Endodermal cell (in vitro differentiated cells): Measurements from ENCODE around the gene PYGM. TPM values are rescaled to one million over a fixed set of nuclear protein-coding genes. Genes with fewer than 3 reads are reported as not detected.

Experiments
- DNase-seq: peaks from one replicate; pipeline ENCODE4 v3.0.0-alpha.2; 2017
- H3K27ac ChIP-seq: 2 replicates; pipeline ENCODE4 v1.5.1; 2013; ENCODE audit warnings: mild to moderate bottlenecking, low read depth, low read length, moderate library complexity
- H3K27me3 ChIP-seq: 2 replicates; pipeline ENCODE4 v1.6.1; 2013; ENCODE audit warnings: mild to moderate bottlenecking, low read length, moderate library complexity; ENCODE audit not compliant: insufficient read depth, control insufficient read depth, poor library complexity, severe bottlenecking
- H3K36me3 ChIP-seq: 2 replicates; pipeline ENCODE4 v1.7.0; 2013; ENCODE audit warnings: mild to moderate bottlenecking, low read length, moderate library complexity; ENCODE audit not compliant: control insufficient read depth, insufficient read depth
- H3K4me1 ChIP-seq: one replicate; pipeline ENCODE4 v1.7.0; 2013; ENCODE audit warnings: low read length; ENCODE audit not compliant: control insufficient read depth, insufficient read depth
- H3K4me3 ChIP-seq: 2 replicates; pipeline ENCODE4 v1.5.1; 2013; ENCODE audit warnings: mild to moderate bottlenecking, low read length, moderate library complexity
- H3K9ac ChIP-seq: 2 replicates; pipeline ENCODE4 v1.6.1; 2013; ENCODE audit warnings: mild to moderate bottlenecking, low read length, moderate library complexity; ENCODE audit not compliant: poor library complexity, severe bottlenecking; ENCODE audit errors: extremely low read depth
- H3K9me3 ChIP-seq: 2 replicates; pipeline ENCODE4 v1.6.1; 2013; ENCODE audit warnings: mild to moderate bottlenecking, low read length, moderate library complexity; ENCODE audit not compliant: control insufficient read depth
- H3K27ac Mint-ChIP-seq: 2 replicates; pipeline ENCODE4 v1.8.0; 2020; ENCODE audit warnings: mixed read lengths
- H3K27me3 Mint-ChIP-seq: 2 replicates; pipeline ENCODE4 v1.8.0; 2021; ENCODE audit warnings: mild to moderate bottlenecking, mixed read lengths; ENCODE audit not compliant: insufficient read depth
- H3K36me3 Mint-ChIP-seq: 2 replicates; pipeline ENCODE4 v1.8.0; 2020; ENCODE audit warnings: low read depth, mixed read lengths
- H3K4me1 Mint-ChIP-seq: 2 replicates; pipeline ENCODE4 v1.8.0; 2020; ENCODE audit warnings: mixed read lengths
- H3K4me3 Mint-ChIP-seq: 2 replicates; pipeline ENCODE4 v1.8.0; 2020; ENCODE audit warnings: mild to moderate bottlenecking, moderate library complexity, mixed read lengths
- H3K9me3 Mint-ChIP-seq: 2 replicates; pipeline ENCODE4 v1.8.0; 2020; ENCODE audit warnings: mild to moderate bottlenecking, mixed read lengths
- CTCF ChIP-seq: fragments of 200-600 bp; sonication (generic); conservative IDR thresholded peaks from 2 replicates; pipeline ENCODE4 v1.5.0; 2021; ENCODE audit warnings: antibody characterized with exemption, mild to moderate bottlenecking
- WGBS, 2 experiments: methylation state at CpG; one replicate each; pipeline versions ENCODE4 v1.1.5 to v1.1.7; 2013; ENCODE audit warnings: missing lambda C conversion rate in 2 of 2, mixed read lengths in 1 of 2; ENCODE audit not compliant: insufficient coverage in 1 of 2, insufficient read length in 1 of 2; 5-methylcytosine and 5-hydroxymethylcytosine counted together
- total RNA-seq, 2 donors: library from RNA; stranded (reverse); fragmentation: NEBNext Ultra II Directional in 1 of 2; extraction: Animal tissue kit (Norgen Biotek cat#: 25700) in 1 of 2; gene quantifications; 2 replicates in 1 of 2; 3 replicates in 1 of 2; pipeline ENCODE4 v1.2.1, GENCODE V29; 2021

The PYGM gene
- total RNA-seq, 2 donors from 2014 or later, result 1.1 to 1.2 TPM

GRCh38 chr11:64697663-64698375 is 62.0 kb downstream of the PYGM start:
- no peak overlapping the region for H3K4me3 ChIP-seq
- 84 to 87% methylated on average over 5 to 7 of the region's 7 CpGs for WGBS, 2 experiments
- no peaks in the 10 kb centered on the region for H3K36me3 ChIP-seq
- DNase-seq, result no peak
- Mint-ChIP-seq H3K9me3 (peaks cover 4% of the 10 kb centered on the region), H3K4me1 (no peaks in the 10 kb centered on the region), H3K36me3 (no peaks in the 10 kb centered on the region), H3K27ac (no peak overlapping the region), H3K4me3 (no peak overlapping the region), H3K27me3 (peaks cover 76% of the 10 kb centered on the region)
- H3K9ac ChIP-seq, result no peak overlapping the region
- no peak overlapping the region for H3K27ac ChIP-seq
- no peaks in the 10 kb centered on the region for H3K4me1 ChIP-seq
- no peak for TF ChIP-seq CTCF
- no peaks in the 10 kb centered on the region for H3K9me3 ChIP-seq
- H3K27me3 ChIP-seq, result peaks cover 26% of the 10 kb centered on the region

Other genes starting within 250 kb of the PYGM start
- not detected for gene SLC22A11, start 204.0 kb downstream of the PYGM start, total RNA-seq
- not detected for gene SLC22A12, start 168.8 kb downstream of the PYGM start, total RNA-seq
- gene NRXN2, start 36.8 kb downstream of the PYGM start, total RNA-seq, result 1 to 10 TPM in 1 of 2 donors, under 1 TPM in 1; 1.00 to 1.5 TPM
- 1 to 10 TPM in 1 of 2 donors, under 1 TPM in 1; 0.86 to 1.9 TPM for gene RASGRP2, start 15.8 kb downstream of the PYGM start, total RNA-seq
- gene SF1, start 18.6 kb upstream of the PYGM start, total RNA-seq, result 100 to 1,000 TPM; 331 to 399 TPM
- gene MAP4K2, start 43.2 kb upstream of the PYGM start, total RNA-seq, result 10 to 100 TPM; 24.7 to 32.4 TPM
- 10 to 100 TPM; 44.5 to 48.7 TPM for gene MEN1, start 50.6 kb upstream of the PYGM start, total RNA-seq
- 10 to 100 TPM; 11.1 to 12.6 TPM for gene CDC42BPG, start 84.7 kb upstream of the PYGM start, total RNA-seq
- gene EHD1, start 118.6 kb upstream of the PYGM start, total RNA-seq, result 10 to 100 TPM; 39.7 to 43.8 TPM
- gene ATG2A, start 157.2 kb upstream of the PYGM start, total RNA-seq, result 10 to 100 TPM; 17.0 to 23.0 TPM
- gene PPP2R5B, start 164.7 kb upstream of the PYGM start, total RNA-seq, result 1 to 10 TPM; 2.8 to 3.3 TPM
- gene GPHA2, start 175.9 kb upstream of the PYGM start, total RNA-seq, result under 1 TPM in 1 of 2 donors, not detected in 1; 0.77 TPM
- not detected for gene MAJIN, start 212.1 kb upstream of the PYGM start, total RNA-seq
- gene BATF2, start 237.0 kb upstream of the PYGM start, total RNA-seq, result under 1 TPM in 1 of 2 donors, not detected in 1; 0.27 TPM